K562 (cell line): ENCODE data around the gene MYMX. TPM values are rescaled to one million over a fixed set of nuclear protein-coding genes. Genes with fewer than 3 reads are reported as not detected.

Experiments used
- AFF4 ChIP-seq: sonication (generic); formaldehyde crosslinking; IDR thresholded peaks from 2 replicates; pipeline ENCODE4 v1.8.0; 2023; ENCODE audit warnings: mild to moderate bottlenecking, missing genetic modification reagents
- CREB1 ChIP-seq, 2 experiments: sonication (generic) in 1 of 2; formaldehyde crosslinking in 1 of 2; IDR thresholded peaks; 2 replicates each; pipeline versions ENCODE4 v1.6.1 to v1.8.0; 2012 to 2022; ENCODE audit warnings: inconsistent platforms in 1 of 2, mild to moderate bottlenecking in 1 of 2, missing genetic modification reagents in 1 of 2, moderate library complexity in 1 of 2
- CREM ChIP-seq: IDR thresholded peaks from 2 replicates; pipeline ENCODE4 v1.6.1; 2014; ENCODE audit warnings: antibody characterized with exemption, low read depth
- ETV5 ChIP-seq: sonication (generic); formaldehyde crosslinking; IDR thresholded peaks from 2 replicates; pipeline ENCODE4 v1.4.0; 2020; ENCODE audit warnings: low read depth, mild to moderate bottlenecking, missing genetic modification reagents
- FOXM1 ChIP-seq, 2 experiments: fragments of 450-650 bp in 1 of 2; sonication (generic) in 1 of 2; formaldehyde crosslinking in 1 of 2; IDR thresholded peaks; 2 replicates each; pipeline versions ENCODE4 v1.6.1 to v1.9.0; 2017 to 2022; ENCODE audit warnings: low read depth in 2 of 2, mild to moderate bottlenecking in 2 of 2, missing genetic modification reagents in 1 of 2, moderate library complexity in 1 of 2
- LCOR ChIP-seq: sonication (generic); formaldehyde crosslinking; IDR thresholded peaks from 2 replicates; pipeline ENCODE4 v1.8.0; 2022; ENCODE audit warnings: mild to moderate bottlenecking, missing genetic modification reagents
- MAX ChIP-seq: sonication (generic); formaldehyde crosslinking; IDR thresholded peaks from 2 replicates; pipeline ENCODE4 v1.9.0; 2022; ENCODE audit warnings: mild to moderate bottlenecking, missing genetic modification reagents
- NR4A1 ChIP-seq, 2 experiments: fragments of 250-450 bp in 1 of 2; fragments of 450-650 bp in 1 of 2; sonication (Bioruptor Pico) in 1 of 2; IDR thresholded peaks; 2 replicates each; pipeline versions ENCODE4 v1.4.0 to v1.6.1; 2016 to 2020; ENCODE audit warnings: mild to moderate bottlenecking in 2 of 2, missing compliant biosample characterization in 1 of 2, missing genetic modification characterization in 1 of 2, moderate library complexity in 1 of 2
- PHF21A ChIP-seq: fragments of 450-650 bp; IDR thresholded peaks from 2 replicates; pipeline ENCODE4 v1.6.1; 2017; ENCODE audit warnings: low read depth, borderline replicate concordance
- SAFB ChIP-seq: fragments of 200-400 bp; formaldehyde crosslinking; IDR thresholded peaks from 2 replicates; pipeline ENCODE4 v1.6.1; 2017; ENCODE audit warnings: low read depth, low read length, borderline replicate concordance
- TOE1 ChIP-seq, 2 experiments: fragments of 450-650 bp in 1 of 2; sonication (generic) in 1 of 2; formaldehyde crosslinking in 1 of 2; IDR thresholded peaks; 2 replicates each; pipeline versions ENCODE4 v1.7.1 to v1.8.0; 2016 to 2022; ENCODE audit warnings: borderline replicate concordance in 2 of 2, mild to moderate bottlenecking in 2 of 2, antibody characterized with exemption in 1 of 2, inconsistent platforms in 1 of 2, low read depth in 1 of 2, missing genetic modification reagents in 1 of 2, moderate library complexity in 1 of 2
- ZHX1 ChIP-seq: fragments of 150-350 bp; conservative IDR thresholded peaks from 2 replicates; pipeline ENCODE4 v1.6.1; 2014; ENCODE audit warnings: low read length
- ZNF263 ChIP-seq: sonication (generic); formaldehyde crosslinking; IDR thresholded peaks from 2 replicates; pipeline ENCODE4 v1.8.0; 2022; ENCODE audit warnings: mild to moderate bottlenecking, missing genetic modification reagents, borderline replicate concordance
- ZNF395 ChIP-seq: fragments of 200-800 bp; sonication (Bioruptor generic); IDR thresholded peaks from 2 replicates; pipeline ENCODE4 v1.6.1; 2017; ENCODE audit warnings: missing genetic modification characterization, missing compliant biosample characterization
- polyA plus RNA-seq, 8 experiments: library from polyadenylated mRNA; depleted of rRNA in 4 of 8; stranded (reverse) in 5 of 8; unstranded in 3 of 8; fragments of >200 nt; fragmentation: Nextera tagmentation in 2 of 8; fragmentation: Illumina TruSeq in 1 of 8; extraction: Ambion mirVana in 2 of 8; extraction: Trizol in 1 of 8; gene quantifications; 2 replicates each; pipeline versions ENCODE4 v1.2.1 to v1.2.3, GENCODE V29; 2011 to 2014; ENCODE audit warnings: inconsistent platforms in 1 of 8, missing spikeins in 1 of 8
- total RNA-seq, 7 experiments: library from RNA; depleted of rRNA in 6 of 7; stranded (reverse); fragments of >200 nt in 6 of 7; fragmentation: Illumina TruSeq in 2 of 7; extraction: Trizol in 2 of 7; gene quantifications; 2 replicates each; pipeline versions ENCODE4 v1.2.1 to v1.2.3, GENCODE V29; 2011 to 2021; ENCODE audit warnings: low replicate concordance in 1 of 7

The MYMX gene
- total and polyA plus RNA-seq, 9 of the 15 experiments (the other 6 are each of a cell fraction or from before 2014, with no cell fraction given) = 0.12 TPM; not detected in 8

- TF ChIP-seq ZNF395 = peak; percentile 79
- TF ChIP-seq AFF4 (CRISPR knock-in tag) = peak; percentile 93
- 0 out of 2 replicates have a peak, but pooled peaks have one; percentile 41 for TF ChIP-seq LCOR (CRISPR knock-in tag)
- TF ChIP-seq PHF21A = peak; percentile 70; the same call in 1 of the 2 replicates
- TF ChIP-seq ZNF263 (CRISPR knock-in tag) = peak; percentile 69; the same call in 1 of the 2 replicates
- peak; percentile 80 for TF ChIP-seq TOE1 (IDR thresholded peaks at IDR 0.05; ENCODE audit: borderline replicate concordance)
- no peak for TF ChIP-seq TOE1 (CRISPR knock-in tag; IDR thresholded peaks at IDR 0.05; ENCODE audit: borderline replicate concordance, low read depth)
- TF ChIP-seq MAX = peak; percentile 92
- peak; percentile 92; the same call in 1 of the 2 replicates for TF ChIP-seq SAFB
- peak; percentile 78 for TF ChIP-seq ETV5 (CRISPR knock-in tag)
- TF ChIP-seq ZHX1 = peak; percentile 70; the same call in 1 of the 2 replicates
- TF ChIP-seq CREB1 (IDR thresholded peaks at IDR 0.05) = peak; percentile 82
- TF ChIP-seq CREB1 (CRISPR knock-in tag; IDR thresholded peaks at IDR 0.05) = peak; percentile 90
- no peak for TF ChIP-seq NR4A1 (CRISPR knock-in tag; IDR thresholded peaks at IDR 0.05)
- peak; percentile 47; the same call in 1 of the 2 replicates for TF ChIP-seq NR4A1 (tag; IDR thresholded peaks at IDR 0.05)
- TF ChIP-seq CREM = peak; percentile 92
- no peak for TF ChIP-seq FOXM1 (IDR thresholded peaks at IDR 0.05; ENCODE audit: low read depth)
- TF ChIP-seq FOXM1 (CRISPR knock-in tag; IDR thresholded peaks at IDR 0.05; ENCODE audit: low read depth) = peak; percentile 78; the same call in 1 of the 2 replicates
Measured at GRCh38 chr6:44237813-44238433, 21.2 kb downstream of the MYMX start (continued).
